ENCODE data around the gene RASL12.
"Not testable (repeated sequence)": the region's sequence is repeated elsewhere in the genome, so short reads cannot be mapped to it uniquely, and the experiment has no call there.

Gene RASL12

GRCh38 chr15:65044724-65045481 lies 22.9 kb downstream of the RASL12 start, which contains the start of gene SLC51B:
Gene SLC51B (plus strand): TSS chr15:65045387. CDS start chr15:65050005, 4,618 bp downstream.
- Histone ChIP-seq H3K4me3 (ENCODE audit: low read depth in 1 of 2, low read length in 1 of 2) (no peak within 1 kb of the TSS), H3K27me3 (peaks cover 19% of the 10 kb centered on the region), H3K4me1 (ENCODE audit: control insufficient read depth in 1 of 2, insufficient read depth in 1 of 2, low read depth in 1 of 2, low read length in 1 of 2) (peaks cover 10% of the 10 kb centered on the region in 2 experiments), H3K27ac (no peak within 1 kb of the TSS), H3K9me3 (no peaks in the 10 kb centered on the region), H3K36me3 (no peaks in the 10 kb centered on the region)
- no peak for TF ChIP-seq CTCF (IDR thresholded peaks at IDR 0.05)

- not testable (repeated sequence) for H3K4me3 ChIP-seq (ENCODE audit: low read depth in 1 of 2, low read length in 1 of 2); H3K9me3 ChIP-seq; H3K36me3 ChIP-seq; H3K4me1 ChIP-seq (ENCODE audit: control insufficient read depth in 1 of 2, insufficient read depth in 1 of 2, low read depth in 1 of 2, low read length in 1 of 2); H3K27ac ChIP-seq
- H3K27me3 ChIP-seq, result peaks cover 12% of the 10 kb centered on the region
Measured at GRCh38 chr15:65044218-65044617, 23.6 kb downstream of the RASL12 start.

GRCh38 chr15:65042776-65043327 lies 24.9 kb downstream of the RASL12 start:
- H3K9me3 ChIP-seq, result no peaks in the 10 kb centered on the region
- TF ChIP-seq CTCF (IDR thresholded peaks at IDR 0.05), result no peak
- no peak overlapping the region for H3K27ac ChIP-seq

GRCh38 chr15:65041787-65042186 lies 26.0 kb downstream of the RASL12 start:
- Histone ChIP-seq H3K9me3 (no peaks in the 10 kb centered on the region), H3K4me3 (ENCODE audit: low read depth in 1 of 2, low read length in 1 of 2) (no peak overlapping the region), H3K36me3 (no peaks in the 10 kb centered on the region), H3K4me1 (ENCODE audit: control insufficient read depth in 1 of 2, insufficient read depth in 1 of 2, low read depth in 1 of 2, low read length in 1 of 2) (no peaks in the 10 kb centered on the region), H3K27ac (no peak overlapping the region), H3K27me3 (no peaks in the 10 kb centered on the region)
- no peak for TF ChIP-seq CTCF (IDR thresholded peaks at IDR 0.05)

More at GRCh38 chr15:65042776-65043327, 24.9 kb downstream of the RASL12 start:
- H3K36me3 ChIP-seq, result no peaks in the 10 kb centered on the region
- H3K4me1 ChIP-seq (ENCODE audit: control insufficient read depth in 1 of 2, insufficient read depth in 1 of 2, low read depth in 1 of 2, low read length in 1 of 2), result no peaks in the 10 kb centered on the region
- H3K27me3 ChIP-seq, result no peaks in the 10 kb centered on the region
- no peak overlapping the region for H3K4me3 ChIP-seq (ENCODE audit: low read depth in 1 of 2, low read length in 1 of 2)

- no peak for TF ChIP-seq CTCF (IDR thresholded peaks at IDR 0.05)
- no peaks in the 10 kb centered on the region for H3K9me3 ChIP-seq
- no peak overlapping the region for H3K4me3 ChIP-seq (ENCODE audit: low read depth in 1 of 2, low read length in 1 of 2)
- no peaks in the 10 kb centered on the region for H3K27me3 ChIP-seq
- H3K4me1 ChIP-seq (ENCODE audit: control insufficient read depth in 1 of 2, insufficient read depth in 1 of 2, low read depth in 1 of 2, low read length in 1 of 2), result no peaks in the 10 kb centered on the region
- no peak overlapping the region for H3K27ac ChIP-seq
- H3K36me3 ChIP-seq, result no peaks in the 10 kb centered on the region
Measured at GRCh38 chr15:65040461-65040860, 27.3 kb downstream of the RASL12 start.

GRCh38 chr15:65038836-65039235 lies 29.0 kb downstream of the RASL12 start:
- H3K36me3 ChIP-seq, result no peaks in the 10 kb centered on the region
- no peaks in the 10 kb centered on the region for H3K4me1 ChIP-seq (ENCODE audit: control insufficient read depth in 1 of 2, insufficient read depth in 1 of 2, low read depth in 1 of 2, low read length in 1 of 2)
- TF ChIP-seq CTCF (IDR thresholded peaks at IDR 0.05), result no peak
- H3K4me3 ChIP-seq (ENCODE audit: low read depth in 1 of 2, low read length in 1 of 2), result no peak overlapping the region
- H3K27ac ChIP-seq, result no peak overlapping the region
- H3K9me3 ChIP-seq, result no peaks in the 10 kb centered on the region
- H3K27me3 ChIP-seq, result peaks cover under 1% of the 10 kb centered on the region

All from neutrophil (primary cell).